HT-29 (cell line): ENCODE measurements around the gene EPB41. TPM values are rescaled to one million over a fixed set of nuclear protein-coding genes. Genes with fewer than 3 reads are reported as not detected.

Experiments
- small RNA-seq: library from RNA; depleted of rRNA; stranded (forward); fragments of <200 nt; gene quantifications from one replicate; pipeline ENCODE3, GENCODE V24; 2014
- total RNA-seq: library from RNA; depleted of rRNA; stranded (reverse); fragments of >200 nt; shearing (Covaris generic); gene quantifications from 2 replicates; pipeline ENCODE4 v1.2.3, GENCODE V29; 2014; rRNA removed

Gene EPB41
- total RNA-seq, 1 experiment from 2014 or later = 36.4 TPM

Small RNA genes lying within 50 kb of the gene (small RNA-seq; reads per million reads assigned to genes)
- gene RF00017 (not detected), gene RF00019 (not detected)

Other genes with a start within 250 kb of the EPB41 start
- gene GMEB1, start 245.8 kb upstream of the EPB41 start, total RNA-seq = 6.2 and 9.2 TPM in 2 replicates
- 45.5 and 46.6 TPM in 2 replicates for gene YTHDF2, start 177.6 kb upstream of the EPB41 start, total RNA-seq
- under 0.01 and 0.03 TPM in 2 replicates for gene OPRD1, start 102.4 kb upstream of the EPB41 start, total RNA-seq
- not detected in 2 replicates for gene TMEM200B, start 209.3 kb downstream of the EPB41 start, total RNA-seq